Raji (cell line): ENCODE results near the gene TRIM52.

ENCODE experiments used
- POLR2A ChIP-seq: IDR thresholded peaks from 2 replicates; pipeline ENCODE4 v1.6.1; 2011; ENCODE audit warnings: low read depth, low read length, control low read depth; ENCODE audit not compliant: insufficient read depth

Gene TRIM52

DNA sequence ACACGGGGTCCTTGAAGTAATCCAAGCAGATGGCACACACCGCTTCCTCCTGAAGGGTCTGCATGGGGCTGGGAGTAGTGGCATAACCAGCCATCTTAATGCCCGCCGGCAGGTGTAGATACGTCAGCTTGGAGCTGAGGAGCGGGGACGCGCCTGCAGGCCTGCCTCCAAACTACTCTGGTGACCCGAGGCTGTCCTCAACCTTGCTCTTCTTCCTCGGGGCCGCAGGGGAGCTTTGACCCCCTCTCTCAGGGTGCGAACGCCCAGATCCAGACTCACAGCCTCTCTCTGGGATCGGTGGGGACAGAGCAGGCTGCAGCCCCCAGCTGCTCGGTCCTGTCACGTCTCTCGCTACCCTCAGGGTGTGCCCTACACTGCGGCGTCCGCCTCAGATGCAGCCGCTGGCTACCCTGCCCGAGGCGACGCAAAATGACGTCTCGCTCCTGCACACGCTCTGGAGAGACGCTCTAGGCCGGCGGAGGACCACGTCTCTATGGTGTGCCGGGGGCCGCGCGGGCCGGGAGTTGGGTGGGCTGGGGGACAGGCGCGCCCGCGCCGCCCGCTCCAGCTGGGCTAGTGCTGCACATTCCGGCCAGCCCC, at the start of gene TRIM52:
Gene TRIM52 (minus strand): TSS at position 424 of the 600 bp plus-strand sequence. CDS start 330 bp downstream, at position 94.
- peak; percentile 99 for TF ChIP-seq POLR2A

DNA sequence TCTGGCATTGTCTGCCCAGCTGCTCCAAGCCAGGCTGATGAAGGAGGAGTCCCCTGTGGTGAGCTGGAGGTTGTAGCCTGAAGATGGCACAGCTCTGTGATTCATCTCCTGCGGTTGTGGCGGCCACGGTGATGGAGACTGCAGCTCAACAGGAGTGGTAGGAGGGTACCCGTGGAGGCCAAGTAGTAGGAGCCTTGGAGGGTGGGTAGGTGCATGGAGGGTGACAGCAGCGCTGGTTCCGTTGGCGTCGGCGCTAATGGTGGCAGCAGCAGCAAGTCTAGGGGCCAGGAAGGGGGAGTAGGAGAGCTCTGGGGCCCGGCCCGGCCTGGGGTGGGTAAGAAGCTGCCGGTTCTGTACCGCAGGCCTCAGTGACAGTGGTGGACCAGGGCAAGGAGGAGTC, 22.4 kb upstream of the TRIM52 start:
- no peak for TF ChIP-seq POLR2A

DNA sequence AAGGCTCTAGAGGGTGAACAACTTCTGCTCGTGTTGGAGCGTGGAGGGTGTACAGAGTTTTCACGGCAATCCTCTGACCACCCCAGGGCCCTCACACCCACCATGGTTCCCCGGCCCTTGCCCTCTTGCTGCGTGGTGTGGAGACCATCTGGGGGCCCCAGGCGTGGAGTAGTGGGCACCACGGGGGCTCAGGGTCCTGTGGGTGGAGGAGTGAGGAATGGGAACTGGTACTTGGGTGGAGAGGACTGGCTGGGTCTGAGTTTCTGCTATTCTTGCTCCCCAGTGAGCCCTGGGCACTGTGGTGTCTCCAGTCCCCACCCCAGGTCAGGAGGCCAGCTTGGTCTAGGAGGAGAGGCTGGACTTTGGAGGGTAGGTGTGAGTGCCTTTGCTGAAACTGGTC, 21.9 kb upstream of the TRIM52 start:
- no peak for TF ChIP-seq POLR2A

DNA sequence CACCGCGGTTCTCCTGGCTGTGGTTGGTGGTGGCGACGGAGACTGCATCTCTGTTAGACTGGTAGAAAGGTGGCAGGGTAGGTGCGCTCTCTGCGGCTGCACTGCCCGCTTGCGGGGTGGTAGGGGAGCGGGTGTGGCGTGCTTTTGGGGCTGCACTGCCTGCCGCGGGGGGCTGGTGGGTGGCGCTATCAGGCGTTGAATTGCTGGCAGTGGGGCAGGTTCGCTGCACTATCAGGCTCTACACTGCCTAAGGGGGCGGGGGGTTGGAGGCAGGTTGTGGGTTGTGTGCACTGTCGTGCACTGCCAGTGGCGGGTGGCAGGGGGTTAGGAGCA, 21.0 kb upstream of the TRIM52 start:
- TF ChIP-seq POLR2A, result no peak

DNA sequence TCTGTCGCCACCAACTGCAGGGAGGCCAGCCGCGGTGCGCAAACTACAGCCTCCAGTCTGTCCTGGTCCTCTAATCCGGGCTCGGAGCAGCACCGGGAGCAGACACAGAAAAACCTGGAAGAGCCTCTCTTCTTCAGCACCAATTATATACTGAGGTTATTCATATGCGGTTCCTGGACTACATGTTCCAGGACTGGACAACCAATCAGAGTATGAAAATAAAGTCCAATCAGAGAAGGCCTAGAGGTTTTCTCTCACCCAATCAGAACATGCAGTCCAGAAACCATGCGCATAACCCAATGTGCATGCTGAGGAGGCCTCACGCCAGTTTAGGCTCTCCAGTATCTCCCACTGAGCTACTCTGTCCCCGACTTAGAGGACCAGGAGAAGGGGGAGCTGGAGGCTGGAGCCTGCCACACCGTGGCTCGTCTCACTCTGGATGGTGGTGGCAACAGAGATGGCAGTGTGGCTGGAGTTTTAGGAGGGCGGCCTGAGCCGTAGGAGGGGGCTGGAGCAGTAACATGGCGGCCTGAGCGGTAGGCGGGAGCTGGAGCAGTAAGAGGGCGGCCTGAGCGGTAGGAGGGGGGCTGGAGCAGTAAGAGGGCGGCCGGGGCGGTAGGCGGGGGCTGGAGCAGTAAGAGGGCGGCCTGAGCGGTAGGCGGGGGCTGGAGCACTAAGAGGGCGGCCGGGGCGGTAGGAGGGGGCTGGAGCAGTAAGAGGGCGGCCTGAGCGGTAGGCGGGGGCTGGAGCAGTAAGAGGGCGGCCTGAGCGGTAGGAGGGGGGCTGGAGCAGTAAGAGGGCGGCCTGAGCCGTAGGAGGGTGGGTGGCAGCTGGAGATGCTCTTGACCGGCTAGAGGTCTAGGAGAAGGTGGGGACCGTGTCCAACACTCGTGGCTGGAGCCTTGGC, 20.4 kb upstream of the TRIM52 start:
- no peak for TF ChIP-seq POLR2A

DNA sequence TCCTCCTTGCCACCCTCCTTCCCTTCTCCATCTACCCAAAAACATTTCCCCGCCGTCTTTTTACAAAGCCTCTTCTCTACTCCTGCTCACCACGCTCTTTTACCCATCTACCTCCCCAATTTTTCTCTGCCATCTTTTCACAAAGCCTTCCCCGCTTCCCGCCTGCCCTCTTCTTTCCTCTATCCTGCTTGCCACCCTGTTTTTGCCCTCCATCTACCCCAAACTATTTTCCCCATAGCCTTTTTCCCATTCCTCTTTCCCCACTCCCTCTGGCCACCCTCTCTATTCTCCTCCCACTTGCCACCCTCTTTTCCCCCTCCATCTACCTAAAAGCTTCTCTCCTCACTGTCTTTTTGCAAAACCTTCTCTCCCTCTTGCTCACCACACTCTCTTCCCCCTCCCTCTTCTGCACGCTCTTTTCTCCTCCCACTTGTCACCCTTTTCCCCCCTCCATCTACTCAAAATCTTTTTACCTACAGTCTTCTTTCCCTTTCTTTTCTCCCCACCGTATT, 19.4 kb upstream of the TRIM52 start:
- TF ChIP-seq POLR2A, result no peak

DNA sequence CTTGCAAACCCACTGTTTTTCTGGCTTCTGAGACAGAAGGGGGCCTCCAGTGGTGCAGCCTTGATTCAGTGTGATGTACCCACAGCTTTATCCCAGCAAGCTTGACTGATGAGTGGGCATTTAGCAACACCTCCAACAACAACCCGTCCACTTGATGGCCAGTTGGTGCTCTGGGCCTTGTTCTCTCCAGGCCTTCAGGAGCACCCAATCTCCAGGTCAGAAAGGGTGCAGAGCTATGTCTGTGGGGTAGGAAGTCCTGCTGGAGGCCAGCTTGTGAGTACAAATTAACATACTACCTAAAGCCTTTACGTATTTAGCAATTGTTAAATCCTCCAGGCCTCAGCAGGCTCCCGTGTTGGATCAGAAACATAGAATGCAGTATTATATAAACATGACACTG, 10.1 kb upstream of the TRIM52 start:
- TF ChIP-seq POLR2A, result no peak

DNA sequence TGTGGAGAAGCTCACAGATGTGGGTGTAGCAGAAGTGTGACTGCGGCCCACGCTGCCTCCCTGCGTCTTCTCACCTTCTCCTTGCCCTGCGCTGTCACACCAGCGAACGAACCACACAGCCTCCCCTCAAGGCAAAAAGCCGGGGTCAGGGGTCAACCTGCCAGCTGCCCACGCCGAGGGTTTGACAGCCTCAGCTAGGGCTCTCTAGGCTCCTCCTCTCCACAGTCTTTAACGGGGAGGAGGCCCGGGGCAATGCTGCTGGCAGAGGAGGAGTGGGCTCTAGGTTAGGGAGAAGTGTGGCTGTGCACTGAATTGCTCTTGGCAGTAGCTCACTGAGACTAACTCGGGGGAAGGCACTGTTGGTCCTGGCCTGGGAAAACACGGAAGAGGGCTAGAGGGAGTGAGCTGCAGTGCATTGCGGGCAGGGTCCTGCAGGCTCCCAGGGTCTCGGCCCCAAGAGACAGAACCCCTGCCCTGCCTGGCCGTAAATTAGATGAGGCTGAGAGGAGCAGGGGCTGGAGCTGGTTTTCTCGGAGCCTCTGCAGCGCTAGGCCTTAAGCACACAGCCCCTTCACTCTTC, 4.2 kb upstream of the TRIM52 start:
- TF ChIP-seq POLR2A, result no peak

DNA sequence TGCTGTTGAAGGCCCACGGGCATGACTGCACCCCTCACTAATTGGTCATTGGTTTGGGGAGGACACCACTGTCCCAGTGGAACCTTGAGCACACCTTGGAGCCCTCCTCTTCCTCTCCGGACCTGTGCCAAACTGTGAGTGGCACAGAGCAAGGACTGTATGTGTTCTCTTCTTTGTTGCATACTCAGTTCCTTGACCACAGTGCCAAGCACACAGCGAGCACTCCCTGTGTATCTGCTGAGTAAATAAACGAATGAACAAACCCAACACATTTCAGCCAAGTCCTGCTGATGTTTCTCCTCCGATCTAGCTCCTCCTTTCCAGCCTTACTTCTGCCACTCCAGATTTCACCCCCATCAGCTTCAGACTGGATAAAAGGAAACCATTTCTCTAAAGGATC, 2.7 kb upstream of the TRIM52 start:
- no peak for TF ChIP-seq POLR2A

DNA sequence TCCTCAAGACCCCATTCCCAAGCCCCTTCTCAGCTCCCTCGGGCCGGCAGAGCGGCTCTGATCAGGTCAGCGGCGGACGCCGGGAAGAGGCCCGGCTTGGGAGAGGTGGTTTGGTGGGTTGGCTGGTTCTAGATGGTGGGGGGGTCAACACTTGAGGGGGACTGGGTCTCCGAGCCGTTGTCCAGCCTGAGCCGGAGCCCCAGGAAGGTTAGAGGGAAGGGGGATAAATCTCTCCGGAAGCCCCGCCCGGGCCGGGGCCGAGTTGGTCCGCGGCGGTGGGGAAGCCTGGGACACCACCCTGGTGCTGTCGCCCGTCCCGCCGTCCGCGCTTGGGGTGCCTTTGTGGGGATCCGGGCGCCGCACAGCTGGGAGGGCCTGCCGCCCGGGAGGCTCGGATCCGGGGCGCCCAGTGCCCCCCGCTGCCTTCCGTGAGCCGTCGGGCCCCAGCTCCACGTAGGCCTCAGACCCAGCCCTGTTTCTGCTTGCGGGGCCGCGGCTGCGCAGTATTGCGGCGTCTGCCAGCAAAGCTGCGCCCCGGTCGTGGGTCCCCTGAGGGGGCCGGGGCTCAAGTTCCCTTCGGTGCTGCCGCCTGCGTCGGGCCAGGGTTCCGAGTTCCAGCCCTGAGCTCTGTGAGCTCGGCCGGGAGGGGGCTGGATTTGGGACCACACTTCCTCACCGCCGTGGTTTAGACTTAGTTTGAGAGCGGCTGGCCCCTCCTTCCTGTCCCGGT, 542 bp upstream of the TRIM52 start:
- TF ChIP-seq POLR2A, result peak; percentile 87

DNA sequence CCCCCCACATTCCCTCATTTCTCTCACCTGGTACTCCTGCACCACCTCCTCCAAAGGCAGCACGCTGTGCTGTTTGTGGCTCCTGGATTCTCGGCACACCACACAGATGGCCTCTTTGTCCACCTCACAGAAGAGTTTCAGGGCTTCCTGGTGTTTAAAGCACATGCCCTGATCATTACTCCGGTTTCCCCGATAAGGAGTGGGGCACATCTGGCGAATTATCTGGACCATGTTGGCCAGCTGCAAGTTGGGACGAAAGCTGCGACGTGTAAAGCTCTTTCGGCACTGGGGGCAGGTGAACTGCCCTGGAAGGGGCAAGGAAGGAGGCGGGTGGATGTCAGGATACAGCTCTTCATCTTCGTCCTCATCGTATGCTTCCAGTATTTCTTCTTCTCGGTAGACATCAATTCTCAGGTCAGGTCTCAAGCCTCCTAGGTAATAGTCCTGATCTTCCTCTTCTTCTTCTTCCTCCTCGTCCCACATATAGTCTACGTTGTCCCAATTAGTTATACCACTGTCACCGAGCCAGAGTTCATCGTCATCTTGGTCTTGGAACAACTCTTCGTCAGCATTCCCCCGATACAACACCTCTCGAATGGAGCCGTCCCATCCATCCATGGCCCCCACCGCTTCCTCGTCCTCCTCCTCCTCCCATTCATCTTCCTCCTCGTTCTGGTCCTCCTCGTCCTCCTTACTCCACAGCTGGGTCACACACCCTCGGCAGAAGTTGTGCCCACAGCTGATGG, 796 bp downstream of the TRIM52 start:
- TF ChIP-seq POLR2A, result no peak

DNA sequence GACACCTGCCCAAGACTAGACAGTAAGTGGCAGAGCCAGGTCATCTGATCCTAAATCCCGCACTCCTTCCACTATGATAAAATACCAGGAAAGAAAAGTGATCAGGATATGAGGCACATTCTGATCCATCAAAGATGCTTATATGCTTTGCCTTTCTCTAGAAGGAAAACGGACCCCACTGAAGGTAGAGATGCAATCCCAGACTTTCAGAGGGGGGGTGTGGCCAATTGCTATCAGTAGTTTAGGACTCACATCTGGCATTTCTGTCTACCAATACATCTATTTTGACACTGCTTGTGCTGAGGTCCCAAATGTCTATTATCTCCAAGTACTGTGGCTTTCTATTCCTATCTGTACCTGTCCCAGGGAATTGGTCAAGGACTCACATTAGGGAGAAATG, 1.7 kb downstream of the TRIM52 start:
- no peak for TF ChIP-seq POLR2A

DNA sequence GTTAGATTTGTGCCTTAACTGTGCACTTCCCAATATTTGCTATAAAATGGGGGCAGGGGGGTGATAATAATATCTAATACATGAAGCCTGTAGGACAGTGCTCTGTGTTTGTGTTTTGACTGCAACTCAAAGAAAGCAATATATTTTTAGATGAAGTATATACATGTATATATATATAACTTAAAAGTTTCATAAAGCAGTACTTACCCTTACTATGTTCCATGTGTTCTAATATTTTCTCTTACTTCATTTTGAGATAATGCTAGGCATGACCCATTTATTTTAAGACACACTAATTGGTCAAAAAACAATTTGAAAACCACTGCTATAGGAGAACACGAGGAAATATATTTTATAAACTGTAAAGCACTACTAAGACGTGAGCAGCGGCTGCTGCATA, 2.4 kb downstream of the TRIM52 start:
- TF ChIP-seq POLR2A, result no peak

DNA sequence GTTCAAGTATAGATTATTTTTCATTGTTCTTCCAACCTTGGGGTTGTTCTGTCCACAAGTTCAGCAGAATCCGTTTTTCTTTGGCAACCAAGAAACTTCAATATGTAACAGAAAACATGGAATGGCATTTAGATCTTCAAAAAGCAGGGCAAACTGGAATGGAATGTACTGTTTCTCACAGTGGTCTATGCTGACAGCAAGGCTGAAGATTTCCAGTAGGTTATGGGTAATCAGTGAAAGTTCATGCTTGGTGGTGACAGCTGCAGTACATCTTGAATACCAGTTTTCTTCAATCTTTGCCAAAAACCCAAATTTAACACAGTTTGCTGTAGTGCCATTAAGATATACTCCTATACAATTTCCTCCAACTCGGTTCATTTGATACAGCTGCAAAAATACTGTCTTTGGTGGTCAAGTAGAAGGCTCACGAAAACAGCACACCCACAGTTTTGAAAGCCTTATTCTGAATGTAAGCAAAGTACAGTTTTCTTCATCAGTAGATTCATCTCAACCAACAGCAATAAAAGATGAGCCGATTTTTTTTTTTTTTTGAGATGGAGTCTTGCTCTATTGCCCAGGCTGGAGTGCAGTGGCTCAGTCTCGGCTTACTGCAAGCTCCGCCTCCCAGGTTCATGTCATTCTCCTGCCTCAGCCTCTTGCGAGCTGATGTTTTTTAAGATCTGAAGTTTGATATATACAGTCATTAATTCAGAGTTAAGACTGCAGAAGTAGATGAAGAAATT, 4.9 kb downstream of the TRIM52 start:
- TF ChIP-seq POLR2A, result no peak
